Endothelial cell of umbilical vein (primary cell): Measurements from ENCODE around the gene GPNMB.

ENCODE experiments used
- EZH2 ChIP-seq: IDR thresholded peaks from 2 replicates; pipeline ENCODE4 v1.6.1; 2012; ENCODE audit warnings: borderline replicate concordance, low read depth, mild to moderate bottlenecking, moderate library complexity, low read length, inconsistent platforms; ENCODE audit not compliant: severe bottlenecking
- GATA2 ChIP-seq: IDR thresholded peaks from 2 replicates; pipeline ENCODE4 v1.7.0; 2011; ENCODE audit warnings: low read depth, mild to moderate bottlenecking, moderate library complexity, mixed read lengths, low read length; ENCODE audit not compliant: insufficient read length, insufficient read depth
- JUN ChIP-seq: IDR thresholded peaks from 2 replicates; pipeline ENCODE4 v1.6.1; 2011; ENCODE audit warnings: borderline replicate concordance, low read depth; ENCODE audit not compliant: insufficient read length, insufficient read depth
- MYC ChIP-seq: IDR thresholded peaks from one replicate; pipeline ENCODE4 v1.6.1; 2011; ENCODE audit warnings: mild to moderate bottlenecking, low read depth, low read length
- POLR2A ChIP-seq: IDR thresholded peaks from 2 replicates; pipeline ENCODE4 v1.6.1; 2012; ENCODE audit warnings: low read depth, mild to moderate bottlenecking, control low read depth, low read length
- POLR2AphosphoS5 ChIP-seq: IDR thresholded peaks from 2 replicates; pipeline ENCODE4 v1.6.1; 2012; ENCODE audit warnings: low read depth, mild to moderate bottlenecking, control low read depth, low read length, moderate library complexity; ENCODE audit not compliant: insufficient read depth
- TF ChIP-seq, protein P1 (sequence below), 2 donors: IDR thresholded peaks; 1 replicate in 1 of 2; 2 replicates in 1 of 2; pipeline ENCODE4 v1.5.1; 2011; ENCODE audit warnings: low read length in 2 of 2, mild to moderate bottlenecking in 2 of 2, moderate library complexity in 2 of 2, control low read depth in 1 of 2, inconsistent platforms in 1 of 2, low read depth in 1 of 2; ENCODE audit not compliant: insufficient read depth in 1 of 2; ENCODE audit errors: extremely low read depth in 1 of 2
- TF ChIP-seq, protein P2 (sequence below): IDR thresholded peaks from 2 replicates; pipeline ENCODE4 v1.6.1; 2011; ENCODE audit not compliant: insufficient read depth, insufficient read length

DNA sequence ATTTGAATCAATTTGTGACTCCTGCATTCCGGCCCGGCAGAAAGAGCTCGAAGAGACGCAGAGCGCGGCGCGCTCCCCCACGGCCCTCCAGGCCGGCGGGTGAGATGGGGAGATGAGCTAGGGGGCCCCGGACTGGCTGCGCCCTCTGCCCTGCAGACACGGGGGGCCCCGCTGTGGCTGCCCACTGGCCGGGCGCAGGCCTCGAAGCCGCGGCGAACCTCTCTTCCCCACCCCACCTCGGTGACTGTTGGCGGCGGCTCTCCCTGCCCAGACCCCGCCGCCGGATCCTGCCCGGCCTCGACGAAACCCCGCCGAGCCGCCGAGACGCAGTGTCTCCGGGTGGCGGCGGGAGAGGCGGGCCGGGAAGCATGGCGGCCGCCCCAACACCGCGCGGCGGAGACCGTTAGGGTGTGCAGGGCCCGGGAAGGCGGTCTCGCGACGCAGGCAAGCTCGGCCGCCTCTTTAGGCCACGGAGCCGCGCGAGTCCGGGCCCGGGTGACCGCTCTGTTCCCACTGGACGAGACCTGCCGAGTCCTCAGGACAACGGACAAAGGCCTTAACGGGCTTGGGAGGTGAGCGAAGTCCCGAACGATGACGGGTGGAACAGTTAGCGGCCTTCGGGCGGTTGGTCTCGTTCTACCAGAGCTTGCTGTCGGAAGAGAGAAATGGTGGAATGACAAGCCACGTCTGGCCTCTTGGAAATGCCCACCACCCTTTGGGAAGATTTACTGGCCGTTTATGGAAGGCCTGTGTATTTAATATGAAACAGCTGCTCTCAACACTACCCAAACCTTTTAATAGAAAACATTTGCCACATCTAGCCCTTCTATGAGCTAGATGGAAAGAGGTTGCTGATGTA, 40.4 kb upstream of the GPNMB start:
- TF ChIP-seq, protein P1, sequence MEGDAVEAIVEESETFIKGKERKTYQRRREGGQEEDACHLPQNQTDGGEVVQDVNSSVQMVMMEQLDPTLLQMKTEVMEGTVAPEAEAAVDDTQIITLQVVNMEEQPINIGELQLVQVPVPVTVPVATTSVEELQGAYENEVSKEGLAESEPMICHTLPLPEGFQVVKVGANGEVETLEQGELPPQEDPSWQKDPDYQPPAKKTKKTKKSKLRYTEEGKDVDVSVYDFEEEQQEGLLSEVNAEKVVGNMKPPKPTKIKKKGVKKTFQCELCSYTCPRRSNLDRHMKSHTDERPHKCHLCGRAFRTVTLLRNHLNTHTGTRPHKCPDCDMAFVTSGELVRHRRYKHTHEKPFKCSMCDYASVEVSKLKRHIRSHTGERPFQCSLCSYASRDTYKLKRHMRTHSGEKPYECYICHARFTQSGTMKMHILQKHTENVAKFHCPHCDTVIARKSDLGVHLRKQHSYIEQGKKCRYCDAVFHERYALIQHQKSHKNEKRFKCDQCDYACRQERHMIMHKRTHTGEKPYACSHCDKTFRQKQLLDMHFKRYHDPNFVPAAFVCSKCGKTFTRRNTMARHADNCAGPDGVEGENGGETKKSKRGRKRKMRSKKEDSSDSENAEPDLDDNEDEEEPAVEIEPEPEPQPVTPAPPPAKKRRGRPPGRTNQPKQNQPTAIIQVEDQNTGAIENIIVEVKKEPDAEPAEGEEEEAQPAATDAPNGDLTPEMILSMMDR (IDR thresholded peaks at IDR 0.05; ENCODE audit: extremely low read depth in 1 of 2, insufficient read depth in 1 of 2, low read depth in 1 of 2, low read length in 2 of 2) = no peak
- TF ChIP-seq POLR2A = no peak
- TF ChIP-seq, protein P2, sequence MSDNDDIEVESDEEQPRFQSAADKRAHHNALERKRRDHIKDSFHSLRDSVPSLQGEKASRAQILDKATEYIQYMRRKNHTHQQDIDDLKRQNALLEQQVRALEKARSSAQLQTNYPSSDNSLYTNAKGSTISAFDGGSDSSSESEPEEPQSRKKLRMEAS = no peak
- TF ChIP-seq EZH2 = no peak
- TF ChIP-seq MYC = no peak
- TF ChIP-seq POLR2AphosphoS5 = no peak
- no peak for TF ChIP-seq JUN
- no peak for TF ChIP-seq GATA2
